SK-N-SH treated with all-trans-retinoic acid at 6 μM for 48 hours (cell line): ENCODE data around the gene TADA2B.
A peak's percentile ranks its signal among the peaks of the same experiment; 100 is the strongest.

Source experiments
- ATAC-seq: fragments of 200-7000 bp; cut with Tn5 transposase; 3 replicates; pipeline ENCODE4 v1.9.1; 2020; ENCODE audit warnings: mild to moderate bottlenecking, moderate library complexity
- BACH2 ChIP-seq: fragments of 250-450 bp; sonication (Bioruptor Pico); IDR thresholded peaks from 2 replicates; pipeline ENCODE4 v1.9.0; 2021; ENCODE audit warnings: mild to moderate bottlenecking, borderline replicate concordance
- CREB5 ChIP-seq: fragments of 250-450 bp; sonication (Bioruptor Pico); IDR thresholded peaks from 2 replicates; pipeline ENCODE4 v1.5.1; 2020; ENCODE audit warnings: low read depth, mild to moderate bottlenecking, moderate library complexity
- CSDC2 ChIP-seq: fragments of 250-450 bp; sonication (Bioruptor Pico); IDR thresholded peaks from 2 replicates; pipeline ENCODE4 v1.5.0; 2020; ENCODE audit warnings: mild to moderate bottlenecking, moderate library complexity
- CSRNP3 ChIP-seq: fragments of 250-450 bp; sonication (Bioruptor Pico); IDR thresholded peaks from 2 replicates; pipeline ENCODE4 v1.5.1; 2021; ENCODE audit warnings: mild to moderate bottlenecking, moderate library complexity
- ESRRG ChIP-seq: fragments of 250-450 bp; sonication (Bioruptor Pico); IDR thresholded peaks from 2 replicates; pipeline ENCODE4 v1.6.1; 2021; ENCODE audit warnings: mild to moderate bottlenecking
- GLIS3 ChIP-seq: fragments of 250-450 bp; sonication (Bioruptor Pico); IDR thresholded peaks from 2 replicates; pipeline ENCODE4 v1.5.0; 2020; ENCODE audit warnings: mild to moderate bottlenecking, moderate library complexity
- ISL1 ChIP-seq: fragments of 250-450 bp; sonication (Bioruptor Pico); IDR thresholded peaks from 2 replicates; pipeline ENCODE4 v2.1.2; 2022; ENCODE audit warnings: mild to moderate bottlenecking, moderate library complexity
- OSR1 ChIP-seq: fragments of 250-450 bp; sonication (Bioruptor Pico); IDR thresholded peaks from 2 replicates; pipeline ENCODE4 v1.8.0; 2022; ENCODE audit warnings: moderate library complexity, mild to moderate bottlenecking, inconsistent platforms
- PATZ1 ChIP-seq: fragments of 250-450 bp; sonication (Bioruptor Pico); IDR thresholded peaks from 2 replicates; pipeline ENCODE4 v1.8.0; 2020; ENCODE audit warnings: mild to moderate bottlenecking, moderate library complexity, borderline replicate concordance
- POU6F1 ChIP-seq: fragments of 250-450 bp; sonication (Bioruptor Pico); IDR thresholded peaks from 2 replicates; pipeline ENCODE4 v1.8.0; 2021; ENCODE audit warnings: low read depth, mild to moderate bottlenecking, moderate library complexity, borderline replicate concordance
- PPARA ChIP-seq: fragments of 250-450 bp; sonication (Bioruptor Pico); IDR thresholded peaks from 2 replicates; pipeline ENCODE4 v1.5.0; 2020; ENCODE audit warnings: mild to moderate bottlenecking, borderline replicate concordance
- RARB ChIP-seq: fragments of 250-450 bp; sonication (Bioruptor Pico); IDR thresholded peaks from 2 replicates; pipeline ENCODE4 v1.8.0; 2021; ENCODE audit warnings: mild to moderate bottlenecking, moderate library complexity
- SNAI2 ChIP-seq: fragments of 250-450 bp; sonication (Bioruptor Pico); IDR thresholded peaks from 2 replicates; pipeline ENCODE4 v1.5.0; 2020; ENCODE audit warnings: mild to moderate bottlenecking, moderate library complexity
- TCF4 ChIP-seq: fragments of 250-450 bp; sonication (Bioruptor Pico); IDR thresholded peaks from 2 replicates; pipeline ENCODE4 v1.8.0; 2021; ENCODE audit warnings: mild to moderate bottlenecking, moderate library complexity, borderline replicate concordance
- TOX ChIP-seq: fragments of 250-450 bp; sonication (Bioruptor Pico); IDR thresholded peaks from 2 replicates; pipeline ENCODE4 v1.8.0; 2021; ENCODE audit warnings: mild to moderate bottlenecking, moderate library complexity, borderline replicate concordance
- ZC3H10 ChIP-seq: fragments of 250-450 bp; sonication (Bioruptor Pico); IDR thresholded peaks from 2 replicates; pipeline ENCODE4 v1.5.1; 2021; ENCODE audit warnings: mild to moderate bottlenecking, moderate library complexity
- ZFP3 ChIP-seq: fragments of 250-450 bp; sonication (Bioruptor Pico); IDR thresholded peaks from 2 replicates; pipeline ENCODE4 v1.5.0; 2020; ENCODE audit warnings: mild to moderate bottlenecking, moderate library complexity
- ZFP30 ChIP-seq: fragments of 450-650 bp; formaldehyde crosslinking; IDR thresholded peaks from 2 replicates; pipeline ENCODE4 v1.5.0; 2022; ENCODE audit warnings: mild to moderate bottlenecking, moderate library complexity
- ZNF565 ChIP-seq: fragments of 450-650 bp; formaldehyde crosslinking; conservative IDR thresholded peaks from 2 replicates; pipeline ENCODE4 v1.5.0; 2020; ENCODE audit warnings: low read depth, mild to moderate bottlenecking, moderate library complexity
- ZNF70 ChIP-seq: fragments of 450-650 bp; formaldehyde crosslinking; IDR thresholded peaks from 2 replicates; pipeline ENCODE4 v1.5.0; 2020; ENCODE audit warnings: mild to moderate bottlenecking, moderate library complexity
- ZNF8 ChIP-seq: fragments of 450-650 bp; formaldehyde crosslinking; IDR thresholded peaks from 2 replicates; pipeline ENCODE4 v1.5.0; 2020; ENCODE audit warnings: mild to moderate bottlenecking, moderate library complexity
- TF ChIP-seq, protein P1 (sequence below): fragments of 250-450 bp; sonication (Bioruptor Pico); IDR thresholded peaks from 2 replicates; pipeline ENCODE4 v1.5.0; 2020; ENCODE audit warnings: mild to moderate bottlenecking, moderate library complexity

The TADA2B gene

DNA sequence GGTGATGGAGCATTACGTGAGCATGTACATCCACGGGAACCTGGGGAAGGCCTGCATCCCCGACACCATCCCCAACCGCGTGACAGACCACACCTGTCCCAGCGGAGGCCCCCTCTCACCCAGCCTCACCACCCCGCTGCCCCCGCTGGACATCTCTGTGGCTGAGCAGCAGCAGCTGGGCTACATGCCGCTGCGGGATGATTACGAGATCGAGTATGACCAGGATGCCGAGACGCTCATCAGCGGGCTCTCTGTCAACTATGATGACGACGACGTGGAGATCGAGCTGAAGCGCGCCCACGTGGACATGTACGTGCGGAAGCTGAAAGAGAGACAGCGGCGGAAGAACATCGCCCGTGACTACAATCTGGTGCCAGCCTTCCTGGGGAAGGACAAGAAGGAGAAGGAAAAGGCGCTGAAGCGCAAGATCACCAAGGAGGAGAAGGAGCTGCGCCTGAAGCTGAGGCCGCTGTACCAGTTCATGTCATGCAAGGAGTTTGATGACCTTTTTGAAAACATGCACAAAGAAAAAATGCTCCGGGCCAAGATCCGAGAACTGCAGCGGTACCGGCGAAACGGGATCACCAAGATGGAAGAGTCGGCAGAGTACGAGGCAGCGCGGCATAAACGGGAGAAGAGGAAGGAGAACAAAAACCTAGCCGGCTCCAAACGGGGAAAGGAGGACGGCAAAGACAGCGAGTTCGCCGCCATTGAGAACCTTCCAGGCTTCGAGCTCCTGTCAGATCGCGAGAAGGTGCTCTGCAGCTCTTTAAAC lies 11.1 kb downstream of the TADA2B start:
- ATAC-seq, result no peak
- TF ChIP-seq ZFP30, result no peak

DNA sequence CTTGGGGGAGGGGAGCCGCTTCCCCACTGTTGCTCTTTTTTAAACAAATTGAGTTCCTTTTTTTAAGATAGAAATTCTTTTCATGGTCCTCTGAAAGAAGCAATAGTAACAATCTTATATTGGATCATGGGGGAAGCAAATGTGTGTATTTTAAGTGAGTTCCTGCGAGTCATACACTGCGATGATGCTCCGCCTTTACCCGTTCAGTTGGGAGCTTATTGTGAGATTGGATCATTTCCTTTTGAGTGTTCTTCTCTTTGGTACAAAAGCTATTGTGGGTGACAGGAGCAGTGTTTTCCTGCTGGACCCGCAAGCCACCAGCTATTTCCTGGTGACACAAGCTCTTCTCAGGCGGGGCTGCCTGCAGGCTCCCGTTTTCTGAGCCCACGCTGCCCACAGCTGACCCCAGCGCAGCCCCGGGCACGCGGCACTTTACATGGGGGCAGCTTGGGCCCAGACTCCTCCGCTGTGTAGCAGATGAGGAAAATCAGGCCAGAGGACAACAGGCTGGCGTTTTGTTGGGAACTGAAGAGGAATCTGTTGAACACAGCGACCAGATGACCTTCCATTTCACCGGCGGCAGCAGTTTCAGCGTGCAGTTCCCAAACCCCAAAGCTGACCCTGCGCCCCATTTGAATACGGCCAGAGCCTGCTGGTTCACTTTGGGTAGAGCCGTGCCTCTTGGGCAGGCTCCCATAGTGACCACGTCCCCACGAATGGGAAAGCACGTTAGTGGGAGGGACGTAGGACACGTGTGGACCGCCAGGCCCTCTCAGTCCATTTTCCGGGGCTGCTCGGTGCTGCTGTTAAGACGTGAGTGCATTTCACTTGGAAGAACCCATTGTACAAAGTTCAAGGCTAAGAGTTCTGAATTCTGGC lies 12.2 kb downstream of the TADA2B start:
- ATAC-seq, result peak; percentile 27; the same call in 1 of the 3 replicates
- TF ChIP-seq ESRRG (CRISPR knock-in tag) (no peak), TOX (CRISPR knock-in tag) (no peak), POU6F1 (CRISPR knock-in tag) (no peak), ZNF8 (CRISPR knock-in tag) (no peak), SNAI2 (CRISPR knock-in tag) (no peak), OSR1 (CRISPR knock-in tag) (no peak), RARB (CRISPR knock-in tag) (no peak), PATZ1 (CRISPR knock-in tag) (no peak), ZFP30 (no peak), PPARA (no peak), CSRNP3 (CRISPR knock-in tag) (no peak), ISL1 (CRISPR knock-in tag) (no peak), TCF4 (CRISPR knock-in tag) (no peak), ZNF70 (CRISPR knock-in tag) (no peak), ZC3H10 (CRISPR knock-in tag) (no peak)
- TF ChIP-seq, protein P1, sequence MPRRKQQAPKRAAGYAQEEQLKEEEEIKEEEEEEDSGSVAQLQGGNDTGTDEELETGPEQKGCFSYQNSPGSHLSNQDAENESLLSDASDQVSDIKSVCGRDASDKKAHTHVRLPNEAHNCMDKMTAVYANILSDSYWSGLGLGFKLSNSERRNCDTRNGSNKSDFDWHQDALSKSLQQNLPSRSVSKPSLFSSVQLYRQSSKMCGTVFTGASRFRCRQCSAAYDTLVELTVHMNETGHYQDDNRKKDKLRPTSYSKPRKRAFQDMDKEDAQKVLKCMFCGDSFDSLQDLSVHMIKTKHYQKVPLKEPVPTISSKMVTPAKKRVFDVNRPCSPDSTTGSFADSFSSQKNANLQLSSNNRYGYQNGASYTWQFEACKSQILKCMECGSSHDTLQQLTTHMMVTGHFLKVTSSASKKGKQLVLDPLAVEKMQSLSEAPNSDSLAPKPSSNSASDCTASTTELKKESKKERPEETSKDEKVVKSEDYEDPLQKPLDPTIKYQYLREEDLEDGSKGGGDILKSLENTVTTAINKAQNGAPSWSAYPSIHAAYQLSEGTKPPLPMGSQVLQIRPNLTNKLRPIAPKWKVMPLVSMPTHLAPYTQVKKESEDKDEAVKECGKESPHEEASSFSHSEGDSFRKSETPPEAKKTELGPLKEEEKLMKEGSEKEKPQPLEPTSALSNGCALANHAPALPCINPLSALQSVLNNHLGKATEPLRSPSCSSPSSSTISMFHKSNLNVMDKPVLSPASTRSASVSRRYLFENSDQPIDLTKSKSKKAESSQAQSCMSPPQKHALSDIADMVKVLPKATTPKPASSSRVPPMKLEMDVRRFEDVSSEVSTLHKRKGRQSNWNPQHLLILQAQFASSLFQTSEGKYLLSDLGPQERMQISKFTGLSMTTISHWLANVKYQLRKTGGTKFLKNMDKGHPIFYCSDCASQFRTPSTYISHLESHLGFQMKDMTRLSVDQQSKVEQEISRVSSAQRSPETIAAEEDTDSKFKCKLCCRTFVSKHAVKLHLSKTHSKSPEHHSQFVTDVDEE (CRISPR knock-in tag), result no peak
- TF ChIP-seq, all 23 proteins: peak for 0

DNA sequence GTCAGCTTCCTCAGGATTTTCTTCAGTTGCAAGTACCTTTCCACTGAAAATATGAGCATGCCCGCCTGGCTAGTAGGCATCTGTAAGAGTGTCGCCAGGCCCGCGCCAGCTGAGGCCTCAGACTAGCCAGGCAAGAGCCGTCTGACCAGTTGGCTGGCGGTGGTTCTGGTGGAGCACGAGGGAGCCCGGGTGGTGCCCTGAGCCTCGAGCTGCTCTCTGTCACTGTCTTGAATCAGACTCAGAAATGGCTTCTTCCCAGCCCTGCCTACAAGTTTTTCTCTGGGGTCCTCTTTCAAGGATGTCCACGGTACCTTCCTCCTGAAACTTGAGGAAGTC lies 12.8 kb downstream of the TADA2B start:
- no peak for ATAC-seq
- TF ChIP-seq TOX (CRISPR knock-in tag) (no peak), TCF4 (CRISPR knock-in tag) (no peak), GLIS3 (no peak), BACH2 (CRISPR knock-in tag) (no peak), ZNF565 (CRISPR knock-in tag) (no peak), ZFP3 (CRISPR knock-in tag) (no peak), PATZ1 (CRISPR knock-in tag) (no peak), PPARA (no peak), CSDC2 (CRISPR knock-in tag) (no peak), RARB (CRISPR knock-in tag) (no peak), CSRNP3 (CRISPR knock-in tag) (no peak), ZC3H10 (CRISPR knock-in tag) (no peak), CREB5 (no peak)
